Thoracic aorta (tissue), 2 donors: Measurements from ENCODE around the gene CD2. TPM values are rescaled to one million over a fixed set of nuclear protein-coding genes. Genes with fewer than 3 reads are reported as not detected.

Source experiments
- ATAC-seq: fragments of 150-250 bp; one replicate; pipeline ENCODE4 v1.8.0; 2017; ENCODE audit warnings: low read depth; ENCODE audit not compliant: insufficient number of reproducible peaks, low FRiP score
- DNase-seq: peaks from one replicate; pipeline ENCODE4 v3.0.0-alpha.2; 2020; ENCODE audit warnings: low spot score
- H3K27ac ChIP-seq, 2 donors: fragments of 200-600 bp; sonication (generic); 1 replicate in 1 of 2; 2 replicates in 1 of 2; pipeline ENCODE4 v1.5.1; 2016; ENCODE audit warnings: mild to moderate bottlenecking in 2 of 2, moderate library complexity in 2 of 2
- H3K27me3 ChIP-seq: fragments of 200-600 bp; sonication (generic); replicated peaks from 2 replicates; pipeline ENCODE4 v1.6.0; 2016; ENCODE audit warnings: mild to moderate bottlenecking; ENCODE audit not compliant: insufficient read depth
- H3K36me3 ChIP-seq: fragments of 200-600 bp; sonication (generic); one replicate; pipeline ENCODE4 v1.5.1; 2016
- H3K4me1 ChIP-seq, 2 donors: fragments of 200-600 bp; sonication (generic); 1 replicate in 1 of 2; 2 replicates in 1 of 2; pipeline versions ENCODE4 v1.5.1 to v1.6.0; 2016; ENCODE audit warnings: low read depth in 2 of 2, mild to moderate bottlenecking in 1 of 2; ENCODE audit not compliant: control insufficient read depth in 1 of 2
- H3K4me3 ChIP-seq: fragments of 200-600 bp; sonication (generic); 2 replicates; pipeline ENCODE4 v1.5.1; 2016; ENCODE audit warnings: mild to moderate bottlenecking
- H3K9me3 ChIP-seq: fragments of 200-600 bp; sonication (generic); 2 replicates; pipeline ENCODE4 v1.5.1; 2016
- total RNA-seq, 2 donors: library from RNA; depleted of rRNA; stranded (reverse); fragments of >200 nt; gene quantifications; one replicate each; pipeline versions ENCODE4 v1.1.0 to v1.2.3, GENCODE V29; 2016
- TF ChIP-seq, protein P1 (sequence below): fragments of 200-600 bp; sonication (generic); IDR thresholded peaks from one replicate; pipeline ENCODE4 v1.5.1; 2019; ENCODE audit warnings: antibody characterized with exemption

CD2 gene
- total RNA-seq, 2 donors from 2014 or later: 1.4 to 3.0 TPM

DNA sequence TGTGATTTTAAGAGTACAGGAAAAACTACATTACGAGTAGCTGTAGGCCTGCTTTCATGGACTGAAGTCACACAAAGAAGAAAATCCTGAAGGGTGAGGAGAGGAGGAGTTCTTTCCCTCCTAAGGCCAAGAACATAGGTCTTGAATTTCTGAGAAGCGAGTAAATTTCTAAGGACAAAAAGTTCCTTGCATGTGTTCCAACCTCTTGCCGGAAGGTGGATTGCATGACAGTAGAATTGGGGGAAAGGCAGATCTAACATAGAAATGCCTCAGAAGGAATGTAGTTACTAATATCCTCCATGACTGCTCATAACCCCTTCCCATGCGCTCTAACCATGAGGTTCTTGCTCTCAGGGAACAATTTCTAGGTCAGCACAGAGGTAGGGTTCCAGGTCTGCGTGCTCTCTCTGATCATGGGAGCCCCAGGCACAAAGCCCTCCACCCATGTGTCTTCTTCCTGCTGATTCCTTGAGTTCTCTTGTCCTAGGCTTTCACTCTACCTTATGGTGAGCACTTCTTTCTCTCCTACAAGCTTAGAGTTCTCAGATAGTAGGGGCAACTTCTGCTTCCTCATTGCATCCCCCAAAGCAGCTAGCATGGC lies 13.7 kb downstream of the CD2 start:
- TF ChIP-seq, protein P1, sequence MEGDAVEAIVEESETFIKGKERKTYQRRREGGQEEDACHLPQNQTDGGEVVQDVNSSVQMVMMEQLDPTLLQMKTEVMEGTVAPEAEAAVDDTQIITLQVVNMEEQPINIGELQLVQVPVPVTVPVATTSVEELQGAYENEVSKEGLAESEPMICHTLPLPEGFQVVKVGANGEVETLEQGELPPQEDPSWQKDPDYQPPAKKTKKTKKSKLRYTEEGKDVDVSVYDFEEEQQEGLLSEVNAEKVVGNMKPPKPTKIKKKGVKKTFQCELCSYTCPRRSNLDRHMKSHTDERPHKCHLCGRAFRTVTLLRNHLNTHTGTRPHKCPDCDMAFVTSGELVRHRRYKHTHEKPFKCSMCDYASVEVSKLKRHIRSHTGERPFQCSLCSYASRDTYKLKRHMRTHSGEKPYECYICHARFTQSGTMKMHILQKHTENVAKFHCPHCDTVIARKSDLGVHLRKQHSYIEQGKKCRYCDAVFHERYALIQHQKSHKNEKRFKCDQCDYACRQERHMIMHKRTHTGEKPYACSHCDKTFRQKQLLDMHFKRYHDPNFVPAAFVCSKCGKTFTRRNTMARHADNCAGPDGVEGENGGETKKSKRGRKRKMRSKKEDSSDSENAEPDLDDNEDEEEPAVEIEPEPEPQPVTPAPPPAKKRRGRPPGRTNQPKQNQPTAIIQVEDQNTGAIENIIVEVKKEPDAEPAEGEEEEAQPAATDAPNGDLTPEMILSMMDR: no peak
- no peaks in the 10 kb centered on the region for H3K9me3 ChIP-seq
- DNase-seq: no peak
- ATAC-seq: no peak
- no peaks in the 10 kb centered on the region for H3K27me3 ChIP-seq
- no peaks in the 10 kb centered on the region for H3K4me1 ChIP-seq
- no peak overlapping the region for H3K27ac ChIP-seq
- no peak overlapping the region for H3K4me3 ChIP-seq
- H3K36me3 ChIP-seq: no peaks in the 10 kb centered on the region

DNA sequence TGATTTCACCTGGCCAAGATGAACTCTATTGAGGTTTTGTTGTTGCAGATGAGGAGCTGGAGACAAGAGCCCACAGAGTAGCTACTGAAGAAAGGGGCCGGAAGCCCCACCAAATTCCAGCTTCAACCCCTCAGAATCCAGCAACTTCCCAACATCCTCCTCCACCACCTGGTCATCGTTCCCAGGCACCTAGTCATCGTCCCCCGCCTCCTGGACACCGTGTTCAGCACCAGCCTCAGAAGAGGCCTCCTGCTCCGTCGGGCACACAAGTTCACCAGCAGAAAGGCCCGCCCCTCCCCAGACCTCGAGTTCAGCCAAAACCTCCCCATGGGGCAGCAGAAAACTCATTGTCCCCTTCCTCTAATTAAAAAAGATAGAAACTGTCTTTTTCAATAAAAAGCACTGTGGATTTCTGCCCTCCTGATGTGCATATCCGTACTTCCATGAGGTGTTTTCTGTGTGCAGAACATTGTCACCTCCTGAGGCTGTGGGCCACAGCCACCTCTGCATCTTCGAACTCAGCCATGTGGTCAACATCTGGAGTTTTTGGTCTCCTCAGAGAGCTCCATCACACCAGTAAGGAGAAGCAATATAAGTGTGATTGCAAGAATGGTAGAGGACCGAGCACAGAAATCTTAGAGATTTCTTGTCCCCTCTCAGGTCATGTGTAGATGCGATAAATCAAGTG lies 14.3 kb downstream of the CD2 start:
- Histone ChIP-seq H3K27me3 (no peaks in the 10 kb centered on the region), H3K4me1 (no peaks in the 10 kb centered on the region), H3K36me3 (no peaks in the 10 kb centered on the region), H3K9me3 (no peaks in the 10 kb centered on the region), H3K4me3 (no peak overlapping the region), H3K27ac (no peak overlapping the region)
- DNase-seq (no peak), ATAC-seq (no peak)
- TF ChIP-seq, protein P1: no peak

DNA sequence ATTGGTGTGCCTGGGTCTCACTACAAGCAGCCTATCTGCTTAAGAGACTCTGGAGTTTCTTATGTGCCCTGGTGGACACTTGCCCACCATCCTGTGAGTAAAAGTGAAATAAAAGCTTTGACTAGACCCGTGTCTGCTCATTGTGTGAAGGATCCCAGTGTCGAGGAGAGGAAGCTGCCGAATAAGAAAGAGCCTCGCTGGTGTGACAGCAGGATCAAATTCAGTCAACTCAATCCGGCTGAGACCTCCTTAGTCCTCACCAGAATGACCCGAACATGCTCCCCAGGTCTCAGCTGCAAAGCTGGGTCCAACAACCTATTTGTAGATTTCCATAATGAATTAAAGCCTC lies 14.8 kb downstream of the CD2 start:
- no peaks in the 10 kb centered on the region for H3K9me3 ChIP-seq
- H3K27me3 ChIP-seq: no peaks in the 10 kb centered on the region
- no peaks in the 10 kb centered on the region for H3K4me1 ChIP-seq
- TF ChIP-seq, protein P1: no peak
- H3K4me3 ChIP-seq: no peak overlapping the region
- no peak overlapping the region for H3K27ac ChIP-seq
- no peaks in the 10 kb centered on the region for H3K36me3 ChIP-seq
- no peak for ATAC-seq
- no peak for DNase-seq

DNA sequence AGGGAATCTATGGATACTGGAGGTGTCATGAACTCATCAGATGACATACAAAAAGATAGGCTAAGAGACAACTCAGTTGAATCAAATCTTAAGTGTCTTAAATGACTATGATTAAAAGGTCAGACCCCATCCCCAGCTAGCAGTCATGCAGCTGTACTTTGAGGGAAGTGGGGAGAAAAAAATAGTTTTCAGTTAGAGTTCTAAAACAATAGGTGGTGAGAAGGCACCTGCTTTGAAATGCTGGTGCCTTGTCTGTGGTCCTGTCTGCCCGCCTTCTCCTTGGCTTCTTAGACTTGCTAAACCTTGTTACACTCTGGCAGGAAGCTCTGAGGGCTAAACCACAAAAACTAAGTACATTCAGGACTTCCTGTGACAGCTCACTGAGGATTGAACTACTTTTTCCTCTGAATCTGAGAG lies 15.3 kb downstream of the CD2 start:
- DNase-seq (no peak), ATAC-seq (no peak)
- no peak overlapping the region for H3K4me3 ChIP-seq
- H3K4me1 ChIP-seq: no peaks in the 10 kb centered on the region
- no peak overlapping the region for H3K27ac ChIP-seq
- no peaks in the 10 kb centered on the region for H3K9me3 ChIP-seq
- H3K27me3 ChIP-seq: no peaks in the 10 kb centered on the region
- no peaks in the 10 kb centered on the region for H3K36me3 ChIP-seq
- TF ChIP-seq, protein P1: no peak

DNA sequence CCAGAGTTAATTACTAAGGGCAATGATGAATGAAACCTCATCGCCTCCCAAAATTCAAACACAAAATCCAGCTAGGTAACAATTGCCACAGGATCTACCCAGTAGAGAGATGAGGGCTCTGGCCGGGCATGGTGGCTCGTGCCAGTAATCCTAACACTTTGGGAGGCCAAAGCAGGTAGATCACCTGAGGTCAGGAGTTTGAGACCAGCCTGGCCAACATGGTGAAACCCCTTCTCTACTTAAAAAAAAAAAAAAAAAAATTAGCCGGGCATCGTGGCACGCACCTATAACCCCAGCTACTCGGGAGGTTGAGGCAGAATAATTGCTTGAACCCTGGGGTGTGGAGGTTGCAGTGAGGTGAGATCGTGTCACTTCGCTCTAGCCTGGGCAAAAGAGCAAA lies 15.8 kb downstream of the CD2 start:
- no peak overlapping the region for H3K27ac ChIP-seq
- TF ChIP-seq, protein P1: no peak
- H3K36me3 ChIP-seq: no peaks in the 10 kb centered on the region
- no peaks in the 10 kb centered on the region for H3K4me1 ChIP-seq
- DNase-seq (no peak), ATAC-seq (no peak)
- H3K27me3 ChIP-seq: no peaks in the 10 kb centered on the region
- H3K9me3 ChIP-seq: no peaks in the 10 kb centered on the region
- no peak overlapping the region for H3K4me3 ChIP-seq
